ENCODE measurements around the gene RSBN1. TPM values are rescaled to one million over a fixed set of nuclear protein-coding genes. Genes with fewer than 3 reads are reported as not detected.

Gene RSBN1
- total and polyA plus RNA-seq, 2 experiments from 2014 or later, result 7.5 to 8.7 TPM

DNA sequence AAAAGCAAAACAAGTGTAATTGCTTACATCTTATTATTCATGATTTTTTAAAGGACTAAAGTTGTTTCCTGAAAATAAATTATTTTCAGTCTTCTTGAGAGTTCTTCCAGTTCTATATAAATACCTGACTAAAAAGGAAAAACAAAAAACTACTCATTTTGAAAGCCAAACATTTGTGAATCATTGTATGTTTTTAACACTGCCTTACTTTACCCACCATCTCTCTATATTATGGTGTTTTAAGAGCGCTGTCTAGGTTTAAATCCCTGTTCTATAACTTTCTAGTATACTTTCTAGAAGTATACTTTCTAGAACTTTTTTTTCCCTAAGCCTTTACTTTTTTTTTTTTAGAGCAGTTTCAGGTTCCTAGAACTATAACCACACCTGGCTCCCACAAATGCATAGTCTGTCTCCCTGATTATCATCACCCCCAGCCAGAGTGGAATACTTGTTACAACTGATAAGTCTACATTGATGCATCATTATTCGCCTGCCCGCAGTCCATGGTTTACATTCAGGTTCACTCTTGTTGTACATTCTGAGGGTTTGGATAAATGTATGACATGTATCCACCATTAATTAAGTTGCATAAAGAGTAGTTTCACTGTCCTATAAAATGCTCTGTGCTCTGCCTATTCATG lies 9.8 kb downstream of the RSBN1 start:
- H3K27ac ChIP-seq, result no peak overlapping the region
- H3K9ac ChIP-seq, result no peak overlapping the region
- H3F3A ChIP-seq (ENCODE audit: insufficient read depth), result peaks cover 6% of the 10 kb centered on the region; the same call in 1 of the 2 replicates
- no peak overlapping the region for H3K4me2 ChIP-seq (ENCODE audit: unreplicated experiment)
- H4K20me1 ChIP-seq (ENCODE audit: insufficient read depth), result no peaks in the 10 kb centered on the region
- WGBS, 2 experiments (ENCODE audit: low coverage in 1 of 2, low lambda C conversion rate in 2 of 2, missing lambda C conversion rate in 2 of 2), result 98 to 99% methylated on average over 3 of the region's 3 CpGs
- no peak overlapping the region for H3K4me3 ChIP-seq
- TF ChIP-seq EZH2phosphoT487 (IDR thresholded peaks at IDR 0.05; ENCODE audit: insufficient read depth, low read depth) (no peak), EZH2 (IDR thresholded peaks at IDR 0.05; ENCODE audit: insufficient read depth, poor library complexity, severe bottlenecking) (no peak)
- no peaks in the 10 kb centered on the region for H3K9me3 ChIP-seq (ENCODE audit: low read depth)
- no peaks in the 10 kb centered on the region for H3K27me3 ChIP-seq (replicated peaks; ENCODE audit: insufficient read depth)
- peaks cover 100% of the 10 kb centered on the region for H3K79me2 ChIP-seq (ENCODE audit: insufficient read depth)
- H3K4me1 ChIP-seq (ENCODE audit: insufficient read depth), result peaks cover 12% of the 10 kb centered on the region
- no peak for DNase-seq
- H2AFZ ChIP-seq, result no peak overlapping the region
- in situ Hi-C loops (cut with MboI), result no loop called here
- H3K9me2 ChIP-seq (ENCODE audit: insufficient read depth), result no peaks in the 10 kb centered on the region
- H3K36me3 ChIP-seq (ENCODE audit: low read depth), result peaks cover 3% of the 10 kb centered on the region; the same call in 1 of the 2 replicates

DNA sequence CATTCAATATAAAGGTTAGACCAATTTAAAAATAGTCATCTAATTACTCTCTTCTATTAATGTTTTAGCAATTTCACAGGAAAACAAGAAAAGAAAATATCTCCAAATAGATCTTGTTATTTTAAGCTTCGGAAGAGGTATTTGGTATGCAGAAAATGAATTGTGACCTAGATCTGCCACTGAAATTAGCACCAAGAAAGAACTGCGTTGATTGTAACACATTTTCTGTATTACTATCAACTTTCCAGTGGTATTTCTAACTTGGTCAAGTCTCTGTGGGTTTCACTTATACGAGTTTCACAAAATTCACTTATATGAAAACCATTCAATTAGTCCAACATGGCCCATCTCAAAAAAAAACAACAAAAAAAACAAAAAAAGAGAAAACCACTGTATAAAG lies 11.8 kb downstream of the RSBN1 start:
- peaks cover 100% of the 10 kb centered on the region for H3K79me2 ChIP-seq (ENCODE audit: insufficient read depth)
- in situ Hi-C loops (cut with MboI), result no loop called here
- no peaks in the 10 kb centered on the region for H3K9me2 ChIP-seq (ENCODE audit: insufficient read depth)
- WGBS, 2 experiments (ENCODE audit: low coverage in 1 of 2, low lambda C conversion rate in 2 of 2, missing lambda C conversion rate in 2 of 2), result 96 to 97% methylated on average over 3 of the region's 3 CpGs
- no peak overlapping the region for H3K27ac ChIP-seq
- 0 out of 2 replicates have a peak, but pooled peaks cover 18% of the 10 kb centered on the region for H3K36me3 ChIP-seq (ENCODE audit: low read depth)
- no peak for DNase-seq
- no peaks in the 10 kb centered on the region for H3K27me3 ChIP-seq (replicated peaks; ENCODE audit: insufficient read depth)
- H4K20me1 ChIP-seq (ENCODE audit: insufficient read depth), result no peaks in the 10 kb centered on the region; the same call in 1 of the 2 replicates
- H3K4me1 ChIP-seq (ENCODE audit: insufficient read depth), result peaks cover 12% of the 10 kb centered on the region
- no peak overlapping the region for H2AFZ ChIP-seq
- H3K4me3 ChIP-seq, result no peak overlapping the region
- no peak overlapping the region for H3K9ac ChIP-seq
- TF ChIP-seq EZH2 (IDR thresholded peaks at IDR 0.05; ENCODE audit: insufficient read depth, poor library complexity, severe bottlenecking) (no peak), EZH2phosphoT487 (IDR thresholded peaks at IDR 0.05; ENCODE audit: insufficient read depth, low read depth) (no peak)
- peaks cover 2% of the 10 kb centered on the region; the same call in 1 of the 2 replicates for H3F3A ChIP-seq (ENCODE audit: insufficient read depth)
- H3K9me3 ChIP-seq (ENCODE audit: low read depth), result no peaks in the 10 kb centered on the region
- no peak overlapping the region for H3K4me2 ChIP-seq (ENCODE audit: unreplicated experiment)

DNA sequence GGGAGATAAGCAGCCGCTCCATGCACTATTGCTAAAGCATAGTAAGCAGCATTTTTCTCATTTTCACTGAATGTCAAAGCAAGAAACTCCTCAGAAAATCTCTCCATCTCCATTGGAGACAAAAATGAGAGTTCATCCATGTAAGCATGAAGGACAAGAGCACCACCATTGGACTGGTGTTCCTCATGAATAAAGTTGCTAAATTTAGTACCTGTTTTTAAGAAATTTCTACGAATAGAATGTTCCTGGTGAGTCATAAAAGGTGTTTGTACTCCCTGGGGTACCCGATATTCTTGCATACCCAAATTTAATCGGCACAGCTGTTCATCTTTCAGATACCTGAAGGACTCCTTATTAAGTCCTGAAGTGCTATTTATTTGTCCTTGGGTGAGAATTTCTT lies 14.8 kb downstream of the RSBN1 start:
- Histone ChIP-seq H3K27me3 (replicated peaks; ENCODE audit: insufficient read depth) (no peaks in the 10 kb centered on the region), H4K20me1 (ENCODE audit: insufficient read depth) (no peaks in the 10 kb centered on the region; the same call in 1 of the 2 replicates), H3K9me2 (ENCODE audit: insufficient read depth) (no peaks in the 10 kb centered on the region), H3F3A (ENCODE audit: insufficient read depth) (peaks cover 30% of the 10 kb centered on the region), H3K9me3 (ENCODE audit: low read depth) (no peaks in the 10 kb centered on the region), H2AFZ (no peak overlapping the region), H3K4me1 (ENCODE audit: insufficient read depth) (peaks cover 17% of the 10 kb centered on the region), H3K9ac (no peak overlapping the region), H3K27ac (no peak overlapping the region), H3K79me2 (ENCODE audit: insufficient read depth) (peaks cover 91% of the 10 kb centered on the region), H3K36me3 (ENCODE audit: low read depth) (peaks cover 24% of the 10 kb centered on the region; the same call in 1 of the 2 replicates), H3K4me2 (ENCODE audit: unreplicated experiment) (no peak overlapping the region), H3K4me3 (no peak overlapping the region)
- DNase-seq, result no peak
- TF ChIP-seq EZH2phosphoT487 (IDR thresholded peaks at IDR 0.05; ENCODE audit: insufficient read depth, low read depth), result no peak
- no peak for TF ChIP-seq EZH2 (IDR thresholded peaks at IDR 0.05; ENCODE audit: insufficient read depth, poor library complexity, severe bottlenecking)
- 96 to 99% methylated on average over 4 of the region's 4 CpGs for WGBS, 2 experiments (ENCODE audit: low coverage in 1 of 2, low lambda C conversion rate in 2 of 2, missing lambda C conversion rate in 2 of 2)
- in situ Hi-C loops (cut with MboI), result no loop called here

DNA sequence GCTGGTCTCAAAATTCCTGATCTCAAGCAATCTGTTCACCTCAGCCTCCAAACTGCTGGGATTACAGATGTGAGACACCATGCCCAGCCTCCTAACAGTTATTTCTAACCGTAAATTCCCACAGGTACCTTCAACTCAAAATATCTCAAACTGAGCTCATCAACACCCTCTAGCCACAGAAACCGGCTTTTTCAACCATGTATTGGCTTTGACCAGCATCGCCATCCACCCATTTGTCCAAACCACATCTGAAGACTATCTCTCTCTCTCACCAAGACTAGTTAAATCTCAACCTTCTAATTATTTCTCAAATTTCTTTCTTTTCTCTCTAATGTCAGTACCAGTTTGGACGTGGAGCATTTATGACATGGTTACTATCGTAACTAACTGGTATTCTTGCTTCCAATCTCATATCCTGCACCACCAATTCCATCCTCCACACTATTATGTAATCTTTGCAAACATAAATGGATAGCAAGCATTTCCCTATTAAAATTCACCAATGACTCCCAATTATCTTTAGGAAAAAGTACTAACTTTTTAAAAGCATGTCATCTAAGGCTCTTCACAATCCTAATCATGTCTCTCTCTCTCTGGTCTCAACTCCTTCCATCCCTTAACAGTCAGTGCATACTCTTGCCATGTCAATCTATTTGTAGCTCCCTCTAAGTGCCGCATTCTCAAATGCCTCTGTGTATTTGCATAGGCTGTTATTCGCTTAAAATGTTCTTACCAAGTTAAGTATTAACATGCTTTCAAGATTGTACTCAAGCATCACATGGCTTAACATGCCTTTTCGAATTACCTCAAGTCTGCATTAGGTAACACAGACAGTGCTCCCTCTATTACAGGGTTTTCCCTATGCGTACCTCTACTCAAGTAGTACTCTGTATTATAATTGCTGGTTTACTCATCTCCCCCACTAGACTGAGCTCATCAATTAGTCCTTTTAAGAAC lies 18.1 kb downstream of the RSBN1 start:
- H3K4me2 ChIP-seq (ENCODE audit: unreplicated experiment), result no peak overlapping the region
- in situ Hi-C loops (cut with MboI), result no loop called here
- H3K79me2 ChIP-seq (ENCODE audit: insufficient read depth), result peaks cover 91% of the 10 kb centered on the region
- H4K20me1 ChIP-seq (ENCODE audit: insufficient read depth), result no peaks in the 10 kb centered on the region; the same call in 1 of the 2 replicates
- no peaks in the 10 kb centered on the region for H3K9me3 ChIP-seq (ENCODE audit: low read depth)
- H3K27ac ChIP-seq, result no peak overlapping the region
- no peak for DNase-seq
- no peak overlapping the region for H3K9ac ChIP-seq
- peaks cover 24% of the 10 kb centered on the region; the same call in 1 of the 2 replicates for H3K36me3 ChIP-seq (ENCODE audit: low read depth)
- H2AFZ ChIP-seq, result no peak overlapping the region
- no peak overlapping the region for H3K4me3 ChIP-seq
- H3K4me1 ChIP-seq (ENCODE audit: insufficient read depth), result peaks cover 21% of the 10 kb centered on the region
- H3K9me2 ChIP-seq (ENCODE audit: insufficient read depth), result no peaks in the 10 kb centered on the region
- no peaks in the 10 kb centered on the region for H3K27me3 ChIP-seq (replicated peaks; ENCODE audit: insufficient read depth)
- WGBS, 2 experiments (ENCODE audit: low coverage in 1 of 2, low lambda C conversion rate in 2 of 2, missing lambda C conversion rate in 2 of 2), result 98% methylated on average over 9 of the region's 9 CpGs
- TF ChIP-seq EZH2 (IDR thresholded peaks at IDR 0.05; ENCODE audit: insufficient read depth, poor library complexity, severe bottlenecking) (no peak), EZH2phosphoT487 (IDR thresholded peaks at IDR 0.05; ENCODE audit: insufficient read depth, low read depth) (no peak)
- peaks cover 35% of the 10 kb centered on the region for H3F3A ChIP-seq (ENCODE audit: insufficient read depth)
